ENCODE measurements around the gene MORN5.
"Not testable (repeated sequence)": the region's sequence is repeated elsewhere in the genome, so short reads cannot be mapped to it uniquely, and the experiment has no call there.

MORN5 gene

DNA sequence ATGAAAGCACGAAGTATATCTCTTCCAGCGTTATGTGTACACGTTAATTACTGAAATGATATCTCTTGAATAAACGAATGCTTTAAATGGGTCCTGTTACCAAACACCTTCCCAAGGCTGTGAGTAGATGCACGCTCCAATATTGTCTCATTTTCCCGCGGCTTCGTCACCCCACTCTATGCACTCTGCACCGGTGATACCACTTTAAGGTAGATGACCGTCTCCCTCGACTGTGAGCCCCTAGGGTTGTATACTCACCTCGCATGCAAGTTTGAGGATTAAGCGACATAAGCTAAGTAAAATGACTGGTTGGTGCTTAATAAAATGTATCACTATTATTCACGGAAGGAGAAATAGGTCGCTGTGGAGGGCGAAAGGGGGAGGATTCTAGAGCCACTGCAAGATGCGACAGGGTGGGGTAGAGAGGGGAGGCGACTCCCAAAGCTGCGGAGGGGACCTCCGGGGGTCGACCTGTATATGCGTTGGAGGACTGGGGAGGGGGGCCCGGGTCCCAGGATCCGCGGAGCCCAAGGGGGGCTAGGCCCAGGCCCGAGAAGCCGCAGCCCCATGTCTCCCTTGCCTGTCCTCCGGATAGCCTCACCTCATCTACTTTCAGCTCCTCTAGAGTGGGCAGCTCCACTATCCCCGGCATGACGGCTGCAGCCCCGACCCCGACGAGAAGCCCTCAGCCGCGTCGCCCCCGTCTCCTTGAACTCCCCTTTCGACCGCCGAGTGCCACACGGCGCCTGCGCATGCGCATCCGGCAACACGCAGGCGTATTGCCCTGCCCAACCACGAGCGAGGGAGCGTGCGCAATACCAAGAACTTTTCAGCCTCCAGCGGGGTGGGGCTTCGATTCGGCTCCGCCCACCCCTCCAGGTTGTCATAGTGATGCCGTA, at the start of gene MORN5, which contains the start of gene NDUFA8:
TSS of gene MORN5 (plus strand) at position 883 of the 899 bp plus-strand sequence. CDS start 65 bp downstream, outside the sequence.
TSS of gene NDUFA8 (minus strand) at position 754 of the 899 bp plus-strand sequence. CDS start at position 652, 102 bp downstream.
- peak; percentile 90 to 94 for DNase-seq

DNA sequence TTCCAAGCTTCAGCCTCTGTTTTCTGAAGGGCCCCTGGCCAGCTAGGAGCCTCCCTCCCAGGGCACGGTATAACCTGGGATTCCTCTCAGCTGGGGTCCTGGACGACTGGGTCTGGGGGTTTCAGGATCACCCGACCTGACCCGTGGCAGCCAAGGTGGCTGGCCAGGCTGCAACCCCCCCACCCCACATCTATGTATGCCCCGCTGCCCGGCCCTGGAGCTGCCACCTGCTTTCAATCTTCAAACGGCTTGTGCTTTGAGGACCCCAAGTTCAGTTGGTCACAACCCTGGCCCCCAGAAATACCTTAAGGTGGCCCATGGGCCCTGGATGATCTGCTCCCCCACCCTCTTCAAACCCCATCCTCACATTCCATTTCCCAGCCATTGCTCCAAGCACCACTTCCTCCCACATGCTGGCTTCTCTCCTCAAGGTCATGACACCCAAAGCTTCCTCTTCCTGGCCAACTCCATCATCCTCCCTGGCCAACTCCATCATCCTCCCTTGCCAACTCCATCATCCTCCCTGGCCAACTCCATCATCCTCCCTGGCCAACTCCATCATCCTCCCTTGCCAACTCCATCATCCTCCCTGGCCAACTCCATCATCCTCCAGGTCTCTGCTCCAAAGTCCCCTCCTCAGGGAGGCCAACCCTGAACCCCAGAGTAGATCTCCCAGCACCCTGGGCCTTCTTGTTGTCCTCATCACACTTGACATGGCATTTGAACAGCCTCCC, 49.4 kb upstream of the MORN5 start:
- no peak for DNase-seq

DNA sequence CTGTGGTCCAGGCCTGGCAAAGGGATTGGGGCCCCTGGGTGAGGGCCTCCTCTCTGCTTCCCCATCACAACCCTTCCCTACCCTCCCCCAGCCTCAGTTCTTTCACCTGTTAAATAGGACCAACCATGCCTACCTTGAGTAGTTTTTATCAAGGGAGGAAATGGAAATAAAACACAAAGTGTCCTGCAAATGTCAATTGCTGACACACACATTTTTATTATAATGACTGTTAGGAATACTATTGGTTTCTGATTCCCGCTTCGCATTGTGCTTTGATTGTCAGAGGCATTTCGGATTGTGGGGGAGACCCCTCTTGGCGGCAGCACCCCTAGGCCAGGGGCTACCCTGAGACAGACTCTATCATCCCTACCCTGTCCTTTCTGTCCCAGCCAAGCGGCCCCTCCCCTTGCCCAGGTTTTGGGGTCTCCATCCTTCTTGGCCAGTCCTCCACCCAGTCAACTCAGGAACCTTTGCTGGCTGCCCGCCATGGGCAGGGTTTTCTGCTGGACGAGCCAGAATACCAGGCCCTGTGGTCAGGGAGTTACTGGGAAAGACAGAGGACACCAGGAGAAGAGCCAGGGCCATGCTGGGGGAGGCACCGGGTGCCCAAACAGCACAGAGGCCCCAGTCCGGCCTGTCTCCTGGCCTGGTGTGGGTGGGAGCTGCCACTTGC, 48.2 kb upstream of the MORN5 start:
- no peak for DNase-seq

DNA sequence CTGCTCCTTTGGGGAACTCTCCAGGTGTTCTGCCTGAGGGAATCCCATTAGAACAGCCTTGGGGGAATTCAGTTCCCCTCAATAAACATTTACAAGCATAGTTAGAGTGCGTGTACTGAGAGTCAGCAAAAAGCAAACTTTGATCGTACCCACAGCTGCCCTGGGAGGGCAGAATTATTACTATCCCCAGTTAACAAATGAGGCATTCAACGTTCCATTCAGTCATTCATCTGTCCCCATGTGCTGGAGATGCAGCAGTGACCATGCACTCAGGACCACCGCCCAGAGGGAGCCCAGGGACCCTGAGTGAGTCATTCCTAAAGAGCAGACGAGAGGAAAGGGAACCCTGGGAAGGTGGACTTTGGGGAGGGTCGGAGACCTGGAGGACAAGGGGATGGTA, 47.5 kb upstream of the MORN5 start:
- no peak for DNase-seq

DNA sequence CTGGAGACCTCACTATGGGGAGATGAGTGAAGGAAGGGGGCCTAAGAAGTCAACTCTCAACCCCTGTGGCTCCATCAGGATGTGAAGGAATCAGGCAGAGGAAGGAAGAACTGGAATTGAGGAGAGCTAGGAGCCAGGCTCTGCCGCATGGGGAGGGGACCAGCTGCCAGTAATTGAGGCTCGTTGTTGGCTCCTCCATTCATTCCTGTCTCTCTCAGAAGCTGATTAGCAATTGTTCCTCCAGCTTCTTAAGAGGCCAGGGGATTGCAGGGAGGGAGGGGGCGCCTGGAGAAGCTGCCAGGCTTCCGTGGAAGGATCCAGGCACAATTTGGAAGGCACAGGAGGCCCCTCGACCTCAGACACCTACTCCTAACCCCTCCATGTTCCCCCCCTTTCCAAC, 46.1 kb upstream of the MORN5 start:
- no peak for DNase-seq

DNA sequence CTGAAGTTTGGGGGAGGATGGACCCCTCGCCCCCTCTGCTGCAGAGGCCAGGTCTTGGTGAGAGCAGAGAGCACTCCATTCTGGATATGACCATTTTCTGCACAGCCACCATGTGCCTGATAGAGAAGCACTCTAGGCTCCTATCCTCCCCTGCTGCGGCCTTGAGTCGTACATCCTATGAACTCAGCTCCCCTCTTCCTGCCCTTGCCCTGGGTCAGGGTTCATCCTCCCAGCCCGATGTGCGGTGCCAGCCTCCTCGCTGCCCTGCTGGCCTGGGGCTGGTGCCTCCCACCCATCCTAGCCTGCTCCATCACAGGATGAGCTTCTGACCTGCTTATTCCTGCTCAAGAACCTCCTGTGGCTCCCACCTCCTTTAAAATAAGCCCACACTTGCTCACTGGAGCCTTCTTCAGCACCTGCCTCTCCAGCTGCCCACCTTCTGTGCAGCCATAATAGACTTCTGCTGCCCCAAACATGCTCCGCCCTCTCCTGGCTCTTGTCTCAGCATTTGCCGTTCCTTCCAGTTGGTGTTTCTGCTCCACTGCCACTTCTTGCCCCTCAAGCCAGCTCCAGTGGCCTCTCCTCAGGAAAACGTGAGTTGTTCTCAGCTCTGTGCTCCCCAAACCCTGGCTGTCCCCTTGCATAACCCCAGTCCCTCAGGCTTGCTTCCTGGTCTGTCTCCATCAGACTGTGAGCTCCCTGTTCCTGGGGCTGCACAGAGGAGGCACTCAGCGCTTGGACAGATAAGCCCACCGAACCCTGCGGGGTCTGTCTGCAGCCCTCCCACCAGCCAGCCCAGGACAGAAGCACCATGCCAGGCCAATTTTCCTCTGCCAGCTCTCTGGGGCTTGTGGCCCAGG, 44.3 kb upstream of the MORN5 start:
- no peak for DNase-seq

DNA sequence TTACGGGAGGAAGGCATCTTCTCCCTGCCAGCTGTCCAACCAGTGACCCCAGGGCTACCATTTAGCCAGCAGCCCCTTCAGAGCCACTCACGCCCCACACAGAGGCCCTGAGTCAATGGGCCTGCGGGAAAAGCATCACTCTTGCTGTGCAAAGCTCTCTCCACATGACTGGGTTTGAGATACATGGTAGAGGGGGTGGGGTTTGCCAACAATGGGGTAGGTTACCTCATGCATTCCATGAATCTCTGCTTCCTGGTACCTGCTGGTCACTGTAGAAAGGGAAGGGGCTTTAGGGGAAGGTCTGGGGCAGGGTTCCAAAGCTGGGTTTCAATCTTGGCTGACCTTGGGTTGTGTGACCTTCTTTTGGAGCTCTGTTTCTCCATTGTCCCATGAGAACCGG, 43.7 kb upstream of the MORN5 start:
- DNase-seq: no peak

DNA sequence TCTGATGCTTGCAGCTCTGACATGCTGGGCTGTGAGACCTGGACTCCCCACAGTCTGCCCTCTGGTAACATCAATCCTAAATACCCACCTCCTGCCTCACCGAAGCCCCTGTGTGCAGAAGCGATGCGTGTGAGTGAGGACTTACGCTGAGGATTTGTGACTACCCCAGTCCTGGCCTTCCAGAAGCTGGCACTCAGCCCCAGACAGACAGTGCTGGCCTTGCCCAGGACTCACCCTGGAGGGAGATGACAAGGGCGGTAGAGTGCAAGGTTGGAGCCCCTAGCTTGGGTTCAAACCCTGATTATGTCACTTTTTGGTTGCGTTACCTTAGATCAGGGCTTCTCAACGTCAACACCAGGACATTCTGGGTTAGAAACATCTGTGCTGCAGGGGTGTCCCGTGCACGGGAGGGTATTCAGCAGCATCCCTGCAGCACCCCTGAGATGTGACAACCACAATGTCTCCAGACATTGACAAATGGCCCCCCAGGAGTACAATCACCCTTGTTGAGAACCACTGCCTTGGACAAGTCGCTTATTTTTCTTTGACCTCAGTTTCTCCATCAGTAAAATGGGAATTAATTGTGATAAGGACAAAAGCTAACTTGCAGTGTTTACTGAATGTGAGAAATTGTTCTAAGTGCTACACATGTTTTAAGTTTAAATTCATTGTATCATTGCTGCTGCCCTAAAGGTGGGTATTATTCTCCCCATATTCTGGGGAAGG, 43.1 kb upstream of the MORN5 start:
- no peak for DNase-seq

DNA sequence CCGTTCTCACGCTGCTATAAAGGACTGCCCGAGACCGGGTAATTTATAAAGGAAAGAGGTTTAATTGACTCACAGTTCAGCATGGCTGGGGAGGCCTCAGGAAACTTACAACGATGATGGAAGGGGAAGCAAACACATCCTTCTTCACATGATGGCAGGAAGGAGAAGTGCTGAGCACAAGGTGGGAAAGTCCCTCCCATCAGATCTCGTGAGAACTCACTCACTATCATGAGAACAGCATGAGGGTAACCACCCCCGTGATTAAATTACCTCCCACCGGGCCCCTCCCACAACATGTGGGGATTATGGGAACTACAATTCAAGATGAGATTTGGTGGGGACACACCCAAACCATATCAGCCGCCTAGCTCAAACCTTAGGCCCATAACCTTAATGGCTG, 42.5 kb upstream of the MORN5 start:
- DNase-seq: not testable (repeated sequence)

DNA sequence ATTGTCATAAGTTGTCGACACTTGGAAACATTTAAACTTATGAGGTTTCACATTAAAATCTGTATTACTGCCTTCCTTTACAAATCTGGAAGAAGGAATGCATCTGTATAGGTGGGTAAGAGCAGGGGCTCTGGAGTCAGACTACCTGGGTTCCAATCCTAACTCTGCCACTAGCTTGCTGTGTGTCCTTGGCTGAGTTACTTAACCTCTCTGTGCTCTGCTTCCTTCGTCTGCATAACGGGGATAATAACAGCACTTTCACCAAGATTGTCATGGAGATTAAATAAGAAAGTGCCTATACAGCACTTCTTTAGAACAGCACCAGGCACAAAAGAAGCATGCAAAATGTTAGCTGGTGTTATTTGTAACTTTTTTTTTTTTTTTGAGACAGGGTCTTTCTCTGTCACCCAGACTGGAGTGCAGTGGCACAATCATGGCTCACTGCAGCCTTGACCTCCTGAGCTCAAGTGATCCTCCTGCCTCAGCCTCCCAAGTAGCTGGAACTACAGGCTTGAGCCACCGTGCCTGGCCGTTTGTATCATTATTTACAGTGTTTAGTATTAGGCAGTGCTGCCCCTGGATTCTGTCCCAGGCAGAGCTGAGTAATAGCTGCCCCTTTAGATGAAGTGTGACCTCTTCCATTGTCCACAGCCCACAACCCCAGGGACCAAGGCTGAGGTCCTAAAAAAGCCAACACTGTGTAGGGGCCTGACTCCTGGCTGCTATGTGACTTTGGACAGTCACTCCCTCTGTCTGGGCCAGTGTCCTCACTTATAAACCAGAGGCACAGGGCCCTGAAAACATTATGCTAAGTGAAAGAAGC, 41.2 kb upstream of the MORN5 start:
- no peak for DNase-seq

DNA sequence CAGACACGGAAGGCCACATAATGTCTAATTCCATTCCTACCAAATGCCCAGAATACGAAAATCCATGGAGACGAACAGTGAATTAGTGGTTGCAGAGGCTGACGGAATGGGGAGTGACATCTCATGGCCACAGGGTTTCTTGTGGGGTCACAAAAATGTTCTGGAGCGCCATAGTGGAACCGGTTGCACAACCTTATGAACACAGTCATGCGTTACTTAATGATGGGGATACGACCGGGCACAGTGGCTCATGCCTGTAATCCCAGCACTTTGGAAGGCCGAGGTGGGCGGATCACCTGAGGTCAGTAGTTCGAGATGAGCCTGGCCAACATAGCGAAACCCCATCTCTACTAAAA, 40.6 kb upstream of the MORN5 start:
- no peak for DNase-seq

DNA sequence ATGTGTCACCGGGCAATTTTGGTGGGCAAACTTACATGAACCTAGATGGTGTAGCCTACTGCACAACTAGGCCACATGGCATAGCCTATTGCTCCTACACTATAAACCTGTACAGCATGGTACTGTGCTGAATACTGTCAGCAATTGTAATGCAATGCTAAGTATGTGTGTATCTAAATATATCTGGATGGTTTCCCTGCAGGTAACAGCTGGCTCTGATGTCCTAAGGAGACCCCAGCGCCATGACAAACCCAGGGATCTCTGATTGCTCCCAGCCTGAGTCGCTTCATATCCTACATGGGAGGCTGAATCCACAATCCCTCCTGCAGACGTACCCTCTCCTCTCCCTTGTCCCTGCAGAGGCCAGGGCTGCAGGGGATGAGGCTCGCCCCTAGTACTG, 40.0 kb upstream of the MORN5 start:
- no peak for DNase-seq

DNA sequence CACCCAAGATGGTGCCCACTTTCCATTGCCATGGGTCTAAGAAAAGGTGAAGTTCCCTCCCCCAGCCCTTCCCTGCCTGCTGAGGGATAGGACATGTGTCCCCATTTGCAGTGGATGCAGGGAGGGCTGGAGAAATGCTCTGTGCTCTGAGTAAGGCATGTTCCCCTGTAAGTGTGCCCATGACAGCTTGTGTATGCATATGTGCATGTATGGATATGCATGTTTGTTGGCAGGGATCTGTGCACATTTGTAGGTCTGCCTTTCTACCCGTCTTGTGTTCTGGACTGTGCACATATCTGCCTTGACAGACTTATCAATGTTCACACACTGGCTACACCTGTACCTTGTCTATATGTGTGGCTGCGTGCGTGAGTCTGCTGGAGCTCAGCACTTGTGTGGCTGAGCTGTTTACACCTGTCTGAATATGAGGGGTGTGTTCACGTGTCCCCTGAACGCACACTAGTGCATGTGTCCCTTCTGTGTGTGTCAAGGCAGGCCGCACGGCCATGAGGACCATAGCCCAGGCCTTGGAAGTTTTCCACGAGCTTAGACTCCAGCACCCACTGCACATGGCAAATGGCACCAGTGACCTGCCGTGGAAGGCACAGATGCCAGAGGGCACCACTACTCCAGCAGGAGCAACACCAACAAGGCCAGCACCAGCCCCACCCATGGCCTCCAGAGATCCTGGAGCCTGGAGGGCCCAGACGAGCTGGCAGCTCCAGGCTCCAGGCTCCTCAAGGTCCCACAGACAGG, 39.2 kb upstream of the MORN5 start:
- DNase-seq: no peak

DNA sequence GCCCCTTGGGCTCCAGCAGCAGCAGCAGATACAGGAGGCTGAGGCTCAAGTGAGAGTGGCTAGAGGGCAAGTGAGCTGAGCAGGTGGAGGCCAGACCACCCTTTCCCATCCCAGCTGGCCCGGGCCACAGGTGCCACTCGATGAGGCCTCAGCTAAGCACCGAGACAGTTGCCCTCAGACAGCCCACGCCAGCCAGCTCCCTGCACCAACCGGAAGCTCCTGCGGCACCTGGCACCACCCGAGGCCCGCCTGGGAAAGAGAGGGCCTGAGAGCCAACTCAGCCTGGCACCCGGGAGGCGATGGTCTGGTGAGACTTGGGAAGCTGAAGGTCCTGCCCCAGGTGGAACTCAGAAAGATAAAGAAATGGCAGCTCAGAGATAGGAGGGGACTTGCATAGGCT, 38.3 kb upstream of the MORN5 start:
- no peak for DNase-seq

DNA sequence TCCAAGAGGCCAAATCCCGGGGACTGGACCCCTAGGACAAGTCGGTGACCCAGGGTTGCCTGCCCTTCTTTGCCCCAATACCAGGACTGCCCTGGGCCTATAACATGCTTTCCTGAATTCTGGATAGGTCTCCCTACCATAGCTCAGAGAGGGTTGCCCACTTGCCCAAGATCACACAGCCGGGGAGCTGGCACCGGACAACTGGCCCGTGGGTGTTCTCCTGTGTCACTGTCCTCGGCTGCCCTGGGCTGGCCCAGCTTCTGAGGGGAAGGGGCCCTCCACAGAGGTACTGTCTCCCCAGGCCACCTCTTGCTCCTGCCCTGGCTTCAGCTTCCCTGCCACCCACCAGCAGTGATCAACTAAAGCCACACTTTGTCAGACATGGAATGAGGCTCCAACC, 37.8 kb upstream of the MORN5 start:
- no peak for DNase-seq

DNA sequence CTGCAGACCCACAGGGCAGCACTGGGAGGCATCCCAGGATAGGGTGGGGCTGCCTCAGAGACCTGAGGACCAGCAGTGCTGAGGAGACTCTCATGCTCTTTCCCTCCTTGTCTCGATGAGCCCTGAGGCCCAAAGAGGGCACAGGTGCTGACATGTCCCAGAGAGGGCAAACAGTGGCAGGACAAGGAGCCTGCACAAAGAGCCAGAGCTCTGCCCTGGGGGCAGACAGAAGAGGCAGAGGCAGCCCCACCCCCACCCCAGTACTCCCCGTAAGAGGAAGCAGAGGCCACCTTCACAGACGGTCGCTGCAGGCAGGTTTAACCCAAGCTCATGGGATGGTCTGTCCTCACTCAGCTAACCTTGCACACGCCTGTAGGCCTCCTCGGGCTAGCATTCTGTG, 37.2 kb upstream of the MORN5 start:
- DNase-seq: no peak

DNA sequence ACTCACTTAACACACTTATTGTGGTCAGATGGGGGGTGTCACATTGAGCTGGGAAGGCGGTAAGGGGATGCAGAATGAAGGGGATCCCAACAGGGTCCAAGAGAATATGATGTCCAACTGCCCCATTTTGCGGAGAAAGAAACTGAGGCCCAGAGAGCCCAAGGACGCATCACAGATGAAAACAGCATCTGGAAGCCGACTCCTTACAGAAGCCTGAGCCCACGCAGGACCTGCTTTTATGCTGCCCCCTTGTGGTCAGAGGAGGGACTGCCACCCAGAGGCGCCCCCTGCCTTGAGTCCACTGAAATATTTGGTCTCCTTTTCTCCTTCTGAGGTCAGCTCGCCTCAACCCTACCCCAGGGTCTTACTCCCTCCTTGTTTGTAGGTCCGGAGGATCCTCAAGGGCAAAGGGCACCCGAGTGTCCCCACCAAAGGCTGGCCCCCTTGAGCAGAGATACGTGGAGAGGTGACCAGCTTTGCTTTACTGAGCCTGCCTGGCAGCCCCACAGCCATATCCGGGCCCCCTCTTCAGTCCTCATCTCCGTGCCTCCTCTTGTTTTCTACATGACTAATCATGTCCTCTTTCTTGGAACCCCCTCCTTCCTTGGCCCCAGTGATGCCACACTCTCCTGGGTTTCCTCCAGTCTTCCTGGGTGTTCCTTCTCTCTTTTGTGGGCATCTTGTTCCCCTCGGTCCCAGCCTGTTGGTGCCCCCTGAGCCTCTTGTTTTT, 36.6 kb upstream of the MORN5 start:
- peak; percentile 47 to 61 for DNase-seq

DNA sequence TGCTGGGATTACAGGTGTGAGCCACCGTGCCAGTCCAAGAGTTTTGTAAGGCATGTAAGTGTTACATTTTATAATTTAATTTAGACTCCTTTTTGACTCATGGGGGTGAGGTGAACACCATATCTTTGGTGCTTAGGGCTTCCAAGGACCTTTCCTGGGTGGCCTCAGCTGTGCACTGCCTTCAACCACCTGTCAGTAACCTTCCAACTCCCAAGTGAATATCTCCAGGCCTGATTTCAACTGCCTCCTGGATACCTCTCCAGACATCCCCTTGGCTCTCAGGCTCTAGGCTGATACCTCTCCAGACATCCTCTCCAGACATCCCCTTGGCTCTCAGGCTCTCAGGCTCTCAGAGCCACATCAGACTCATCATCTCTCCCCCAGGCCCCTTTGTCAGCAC, 35.7 kb upstream of the MORN5 start:
- no peak for DNase-seq

DNA sequence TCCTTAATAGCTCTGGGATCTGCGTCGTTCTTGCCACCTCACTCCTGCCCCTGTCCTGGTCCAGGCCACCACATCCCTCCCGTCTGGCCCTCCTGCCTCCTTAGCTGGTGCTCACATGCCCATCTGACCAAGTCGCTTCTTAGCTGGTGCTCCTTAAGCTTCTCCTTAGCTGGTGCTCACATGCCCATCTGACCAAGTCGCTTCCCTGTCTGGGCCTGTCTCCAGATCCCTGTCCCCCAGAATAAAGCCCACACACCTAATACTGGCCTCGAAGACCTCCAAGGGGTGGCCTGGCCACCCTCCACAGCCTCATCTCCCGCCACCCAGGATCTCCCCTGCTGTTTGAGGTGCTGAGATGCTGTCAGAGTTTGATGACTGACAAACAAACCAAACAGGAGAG, 35.2 kb upstream of the MORN5 start:
- DNase-seq: no peak

DNA sequence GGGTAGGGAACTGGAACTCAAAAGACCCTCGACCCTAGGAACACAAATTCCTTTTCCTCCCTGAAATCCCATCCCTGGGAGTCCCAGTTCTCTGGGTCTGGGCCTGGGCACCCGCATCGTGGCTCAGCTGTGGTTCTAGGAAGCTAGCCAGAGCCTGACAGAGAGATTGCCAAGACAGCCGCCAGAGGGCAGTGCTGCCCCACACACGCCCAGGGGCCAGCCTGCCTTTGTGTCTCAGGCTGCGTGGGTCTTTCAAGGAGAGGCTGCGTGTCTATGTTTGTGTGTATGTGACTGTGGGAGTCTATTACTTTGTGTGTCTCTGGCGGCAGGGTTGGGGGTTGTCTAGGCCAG, 34.6 kb upstream of the MORN5 start:
- peak; percentile 3 to 69 for DNase-seq
